ENCODE results near the gene CC2D1B.

The CC2D1B gene

GRCh38 chr1:52364235-52364839 lies 1.7 kb downstream of the CC2D1B start:
- no peak for TF ChIP-seq CTCF (IDR thresholded peaks at IDR 0.05; ENCODE audit: insufficient read depth, low read length, missing control alignments)

GRCh38 chr1:52360595-52360968 lies 5.4 kb downstream of the CC2D1B start:
- POLR2A ChIA-PET: interaction anchor here (1.1 kb wide), 1 partner anchor 11 kb away, joined by 3 read pairs; no protein-coding TSS in a partner anchor
- no peak for TF ChIP-seq CTCF (IDR thresholded peaks at IDR 0.05; ENCODE audit: insufficient read depth, low read length, missing control alignments)
- CTCF ChIA-PET: interaction anchor here (0.8 kb wide), 1 partner anchor 12 kb away, joined by 5 read pairs; no protein-coding TSS in a partner anchor
- no peak for DNase-seq (ENCODE audit: low read depth, low spot score)
- no peak overlapping the region for H3K4me3 ChIP-seq (ENCODE audit: low read depth, low read length)

More at GRCh38 chr1:52364235-52364839, 1.7 kb downstream of the CC2D1B start:
- no peak overlapping the region for H3K4me3 ChIP-seq (ENCODE audit: low read depth, low read length)
- POLR2A ChIA-PET: interaction anchor here (1.3 kb wide), 1 partner anchor 10 kb away, joined by 3 read pairs; no protein-coding TSS in a partner anchor
- no peak for DNase-seq (ENCODE audit: low read depth, low spot score)
- CTCF ChIA-PET: interaction anchor here (0.7 to 2.1 kb wide), 5 partner anchors 9 to 303 kb away, joined by 3 to 5 read pairs (median 4); no protein-coding TSS in a partner anchor

GRCh38 chr1:52359676-52360594 lies 6.1 kb downstream of the CC2D1B start:
- CTCF ChIA-PET: interaction anchor here (0.8 kb wide), 1 partner anchor 11 kb away, joined by 5 read pairs; no protein-coding TSS in a partner anchor
- DNase-seq (ENCODE audit: low read depth, low spot score): no peak

GRCh38 chr1:52358851-52359497 lies 7.0 kb downstream of the CC2D1B start:
- ChIA-PET POLR2A (no interaction called here), CTCF (no interaction called here)
- DNase-seq (ENCODE audit: low read depth, low spot score): no peak
- no peak overlapping the region for H3K4me3 ChIP-seq (ENCODE audit: low read depth, low read length)
- TF ChIP-seq CTCF (IDR thresholded peaks at IDR 0.05; ENCODE audit: insufficient read depth, low read length, missing control alignments): no peak

More at GRCh38 chr1:52359676-52360594, 6.1 kb downstream of the CC2D1B start:
- no peak for TF ChIP-seq CTCF (IDR thresholded peaks at IDR 0.05; ENCODE audit: insufficient read depth, low read length, missing control alignments)
- POLR2A ChIA-PET: no interaction called here
- no peak overlapping the region for H3K4me3 ChIP-seq (ENCODE audit: low read depth, low read length)

- no peak for DNase-seq (ENCODE audit: low read depth, low spot score)
- no peak overlapping the region for H3K4me3 ChIP-seq (ENCODE audit: low read depth, low read length)
- POLR2A ChIA-PET: no interaction called here
- CTCF ChIA-PET: no interaction called here
- TF ChIP-seq CTCF (IDR thresholded peaks at IDR 0.05; ENCODE audit: insufficient read depth, low read length, missing control alignments): no peak
These were observed 8.6 kb downstream of the CC2D1B start for GRCh38 chr1:52357397-52357796.
